T-helper 2 cell treated with Interferon-gamma antibody and Interleukin-4, amounts not matched to agents 100 ng/mL and 5 ng/mL, for 36 hours (primary cell): ENCODE data around the gene KCNT2. TPM values are rescaled to one million over a fixed set of nuclear protein-coding genes. Genes with fewer than 3 reads are reported as not detected.

ENCODE experiments used
- intact Hi-C: fragments of 100-400 bp; cut with micrococcal nuclease; formaldehyde crosslinking; loops from one replicate; pipeline ENCODE4 v1.15.1; 2023
- total RNA-seq: library from RNA; stranded (reverse); gene quantifications from 2 replicates; pipeline ENCODE4 v1.2.3, GENCODE V29; 2022

KCNT2 gene
- total RNA-seq, 1 donor from 2014 or later: not detected

- intact Hi-C loops: no loop called here
These were observed 157.8 kb downstream of the KCNT2 start for GRCh38 chr1:196450143-196451095.

- intact Hi-C loops: no loop called here
These were observed 158.8 kb downstream of the KCNT2 start for GRCh38 chr1:196449460-196449859.

- intact Hi-C loops: no loop called here
These were observed 162.5 kb downstream of the KCNT2 start for GRCh38 chr1:196445775-196446174.

GRCh38 chr1:196444634-196445033, 163.6 kb downstream of the KCNT2 start:
- intact Hi-C loops: no loop called here

GRCh38 chr1:196442366-196442765, 165.9 kb downstream of the KCNT2 start:
- intact Hi-C loops: no loop called here

- intact Hi-C loops: no loop called here
These were observed 167.5 kb downstream of the KCNT2 start for GRCh38 chr1:196440711-196441110.

GRCh38 chr1:196438329-196438728, 169.9 kb downstream of the KCNT2 start:
- intact Hi-C loops: no loop called here

- intact Hi-C loops: no loop called here
These were observed 170.6 kb downstream of the KCNT2 start for GRCh38 chr1:196437671-196438070.

GRCh38 chr1:196433000-196433399, 175.2 kb downstream of the KCNT2 start:
- intact Hi-C loops: no loop called here

- intact Hi-C loops: no loop called here
These were observed 180.1 kb downstream of the KCNT2 start for GRCh38 chr1:196427976-196428734.

- intact Hi-C loops: no loop called here
These were observed 182.7 kb downstream of the KCNT2 start for GRCh38 chr1:196425513-196425912.

- intact Hi-C loops: no loop called here
These were observed 184.6 kb downstream of the KCNT2 start for GRCh38 chr1:196423612-196424011.

- intact Hi-C loops: no loop called here
These were observed 189.5 kb downstream of the KCNT2 start for GRCh38 chr1:196418772-196419171.

GRCh38 chr1:196415978-196416377, 192.3 kb downstream of the KCNT2 start:
- intact Hi-C loops: no loop called here

GRCh38 chr1:196412326-196412725, 195.9 kb downstream of the KCNT2 start:
- intact Hi-C loops: no loop called here

GRCh38 chr1:196410768-196411167, 197.5 kb downstream of the KCNT2 start:
- intact Hi-C loops: no loop called here

GRCh38 chr1:196409586-196409985, 198.7 kb downstream of the KCNT2 start:
- intact Hi-C loops: no loop called here

GRCh38 chr1:196407358-196408051, 200.7 kb downstream of the KCNT2 start:
- intact Hi-C loops: no loop called here

- intact Hi-C loops: no loop called here
These were observed 202.4 kb downstream of the KCNT2 start for GRCh38 chr1:196405839-196406238.

GRCh38 chr1:196403803-196404690, 204.2 kb downstream of the KCNT2 start:
- intact Hi-C loops: no loop called here

- intact Hi-C loops: no loop called here
These were observed 206.3 kb downstream of the KCNT2 start for GRCh38 chr1:196401891-196402290.
